ENCODE results near the gene GNB1.

Gene GNB1

DNA sequence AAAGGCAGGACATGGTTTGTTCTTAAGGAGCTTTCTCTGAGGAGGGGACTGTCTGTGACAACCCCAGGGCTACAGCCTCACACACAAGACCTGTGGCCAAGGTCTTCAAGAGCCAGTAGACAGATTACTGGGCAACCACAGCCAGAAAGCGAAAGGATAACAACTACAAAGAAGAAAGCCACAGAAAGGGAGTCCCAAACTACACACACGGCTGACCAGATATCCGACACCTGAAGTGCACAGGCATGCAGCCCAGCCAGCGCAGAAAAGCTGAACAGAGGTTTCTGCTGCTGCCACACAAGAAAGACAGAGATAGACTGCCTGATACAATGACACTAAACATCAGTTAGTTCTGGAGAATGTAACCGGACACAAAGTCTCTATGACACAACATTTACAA is 91.2 kb downstream of the GNB1 start:
- Histone ChIP-seq H4K20me1 (ENCODE audit: insufficient read depth, low read length) (no peaks in the 10 kb centered on the region), H3K27me3 (ENCODE audit: insufficient read depth, low read length) (no peaks in the 10 kb centered on the region), H3K4me3 (ENCODE audit: low read depth, low read length, poor library complexity, severe bottlenecking) (peak overlapping the region; percentile 16), H3K9me2 (ENCODE audit: low read depth, low read length) (no peaks in the 10 kb centered on the region), H3K79me2 (ENCODE audit: insufficient read depth, low read length) (peaks cover 10% of the 10 kb centered on the region), H3K9ac (ENCODE audit: low read length) (peak overlapping the region; percentile 35), H3K4me2 (ENCODE audit: low read length) (peak overlapping the region; percentile 42; the same call in 1 of the 2 replicates), H3K4me1 (ENCODE audit: insufficient read depth, low read length, severe bottlenecking) (peaks cover 55% of the 10 kb centered on the region), H2AFZ (ENCODE audit: low read length) (no peak overlapping the region), H3K36me3 (ENCODE audit: insufficient read depth, low read length) (peaks cover 86% of the 10 kb centered on the region), H3K27ac (ENCODE audit: low read depth, low read length, poor library complexity, severe bottlenecking) (peak overlapping the region; percentile 93), H3F3A (ENCODE audit: insufficient read depth, low read length) (peaks cover 10% of the 10 kb centered on the region; the same call in 1 of the 2 replicates), H3K9me3 (ENCODE audit: low read length) (no peaks in the 10 kb centered on the region)
- no peak for TF ChIP-seq EZH2 (IDR thresholded peaks at IDR 0.05; ENCODE audit: borderline replicate concordance, low read length)
- TF ChIP-seq, protein P1, sequence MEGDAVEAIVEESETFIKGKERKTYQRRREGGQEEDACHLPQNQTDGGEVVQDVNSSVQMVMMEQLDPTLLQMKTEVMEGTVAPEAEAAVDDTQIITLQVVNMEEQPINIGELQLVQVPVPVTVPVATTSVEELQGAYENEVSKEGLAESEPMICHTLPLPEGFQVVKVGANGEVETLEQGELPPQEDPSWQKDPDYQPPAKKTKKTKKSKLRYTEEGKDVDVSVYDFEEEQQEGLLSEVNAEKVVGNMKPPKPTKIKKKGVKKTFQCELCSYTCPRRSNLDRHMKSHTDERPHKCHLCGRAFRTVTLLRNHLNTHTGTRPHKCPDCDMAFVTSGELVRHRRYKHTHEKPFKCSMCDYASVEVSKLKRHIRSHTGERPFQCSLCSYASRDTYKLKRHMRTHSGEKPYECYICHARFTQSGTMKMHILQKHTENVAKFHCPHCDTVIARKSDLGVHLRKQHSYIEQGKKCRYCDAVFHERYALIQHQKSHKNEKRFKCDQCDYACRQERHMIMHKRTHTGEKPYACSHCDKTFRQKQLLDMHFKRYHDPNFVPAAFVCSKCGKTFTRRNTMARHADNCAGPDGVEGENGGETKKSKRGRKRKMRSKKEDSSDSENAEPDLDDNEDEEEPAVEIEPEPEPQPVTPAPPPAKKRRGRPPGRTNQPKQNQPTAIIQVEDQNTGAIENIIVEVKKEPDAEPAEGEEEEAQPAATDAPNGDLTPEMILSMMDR (IDR thresholded peaks at IDR 0.05; ENCODE audit: low read length), result no peak

DNA sequence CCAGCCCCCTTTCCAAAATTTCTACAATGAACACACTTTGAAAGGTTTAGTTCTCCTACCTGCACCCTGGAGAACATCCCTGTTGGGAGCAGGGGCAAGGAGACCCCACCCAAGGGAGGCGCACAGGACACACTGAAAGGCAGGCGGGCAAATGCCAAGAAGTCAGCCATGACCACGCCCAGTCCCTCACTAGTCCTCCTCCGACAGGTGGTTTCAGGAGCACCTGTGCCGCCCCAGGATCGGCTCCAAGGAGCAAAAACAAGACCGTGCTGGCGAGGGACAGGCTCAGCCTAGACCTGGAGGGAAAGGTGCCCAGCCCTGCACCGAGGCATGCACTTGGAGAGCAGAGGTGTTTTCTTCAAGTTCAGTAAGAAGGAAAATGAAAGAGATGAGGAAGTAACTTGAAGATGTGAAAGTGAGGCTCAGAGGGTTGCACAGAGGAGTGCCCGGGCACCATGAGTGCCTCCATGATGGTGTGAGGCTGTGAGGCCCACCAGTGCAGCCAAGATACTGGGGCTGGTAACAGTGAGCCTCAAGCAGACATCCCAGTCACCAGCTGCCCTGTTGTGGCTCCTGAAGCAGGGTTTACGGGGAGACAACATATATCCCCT is 93.1 kb downstream of the GNB1 start:
- H3K9me3 ChIP-seq (ENCODE audit: low read length), result no peaks in the 10 kb centered on the region
- H3K4me2 ChIP-seq (ENCODE audit: low read length), result no peak overlapping the region
- peaks cover 90% of the 10 kb centered on the region for H3K36me3 ChIP-seq (ENCODE audit: insufficient read depth, low read length)
- no peaks in the 10 kb centered on the region for H4K20me1 ChIP-seq (ENCODE audit: insufficient read depth, low read length)
- peak overlapping the region; percentile 50 for H3K27ac ChIP-seq (ENCODE audit: low read depth, low read length, poor library complexity, severe bottlenecking)
- H3K4me1 ChIP-seq (ENCODE audit: insufficient read depth, low read length, severe bottlenecking), result peaks cover 48% of the 10 kb centered on the region
- H3K4me3 ChIP-seq (ENCODE audit: low read depth, low read length, poor library complexity, severe bottlenecking), result no peak overlapping the region
- H3K79me2 ChIP-seq (ENCODE audit: insufficient read depth, low read length), result peaks cover 10% of the 10 kb centered on the region
- TF ChIP-seq, protein P1 (IDR thresholded peaks at IDR 0.05; ENCODE audit: low read length), result no peak
- no peak for TF ChIP-seq EZH2 (IDR thresholded peaks at IDR 0.05; ENCODE audit: borderline replicate concordance, low read length)
- no peak overlapping the region for H2AFZ ChIP-seq (ENCODE audit: low read length)
- no peak overlapping the region for H3K9ac ChIP-seq (ENCODE audit: low read length)
- H3K9me2 ChIP-seq (ENCODE audit: low read depth, low read length), result no peaks in the 10 kb centered on the region
- peaks cover 10% of the 10 kb centered on the region; the same call in 1 of the 2 replicates for H3F3A ChIP-seq (ENCODE audit: insufficient read depth, low read length)
- no peaks in the 10 kb centered on the region for H3K27me3 ChIP-seq (ENCODE audit: insufficient read depth, low read length)

DNA sequence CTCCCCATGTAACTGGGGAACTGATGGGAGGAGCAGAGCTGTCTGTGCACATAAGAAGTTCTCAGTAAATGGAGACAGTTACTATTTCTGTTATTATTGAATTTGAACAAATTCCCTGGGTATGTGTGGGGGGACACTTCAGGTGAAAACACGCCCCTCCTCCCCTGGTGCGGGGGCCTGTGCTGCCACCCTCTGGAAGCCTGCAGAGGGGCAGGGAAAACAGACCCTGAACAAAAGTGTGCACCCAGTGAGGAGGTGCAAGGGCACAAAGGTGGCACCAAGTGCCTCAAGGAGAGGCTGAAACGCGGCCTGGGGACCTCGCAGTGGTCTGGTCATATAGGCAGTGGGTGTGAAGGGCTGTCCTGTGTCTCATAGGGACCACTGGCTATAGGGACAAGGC is 94.4 kb downstream of the GNB1 start:
- Histone ChIP-seq H4K20me1 (ENCODE audit: insufficient read depth, low read length) (no peaks in the 10 kb centered on the region), H3F3A (ENCODE audit: insufficient read depth, low read length) (0 out of 2 replicates have a peak, but pooled peaks cover 8% of the 10 kb centered on the region), H3K27ac (ENCODE audit: low read depth, low read length, poor library complexity, severe bottlenecking) (no peak overlapping the region), H2AFZ (ENCODE audit: low read length) (no peak overlapping the region), H3K9me3 (ENCODE audit: low read length) (no peaks in the 10 kb centered on the region), H3K27me3 (ENCODE audit: insufficient read depth, low read length) (no peaks in the 10 kb centered on the region), H3K9ac (ENCODE audit: low read length) (no peak overlapping the region), H3K4me1 (ENCODE audit: insufficient read depth, low read length, severe bottlenecking) (peaks cover 34% of the 10 kb centered on the region), H3K9me2 (ENCODE audit: low read depth, low read length) (no peaks in the 10 kb centered on the region), H3K79me2 (ENCODE audit: insufficient read depth, low read length) (peaks cover 10% of the 10 kb centered on the region), H3K4me2 (ENCODE audit: low read length) (no peak overlapping the region), H3K4me3 (ENCODE audit: low read depth, low read length, poor library complexity, severe bottlenecking) (no peak overlapping the region), H3K36me3 (ENCODE audit: insufficient read depth, low read length) (peaks cover 92% of the 10 kb centered on the region)
- TF ChIP-seq EZH2 (IDR thresholded peaks at IDR 0.05; ENCODE audit: borderline replicate concordance, low read length), result no peak
- TF ChIP-seq, protein P1 (IDR thresholded peaks at IDR 0.05; ENCODE audit: low read length), result peak; percentile 47; the same call in 1 of the 2 replicates
